SH-SY5Y (cell line): Measurements from ENCODE around the gene EGFR.

Source experiments
- GATA2 ChIP-seq: IDR thresholded peaks from 2 replicates; pipeline ENCODE4 v1.6.1; 2011; ENCODE audit warnings: mild to moderate bottlenecking, low read depth, low read length
- GATA3 ChIP-seq: IDR thresholded peaks from 2 replicates; pipeline ENCODE4 v1.6.1; 2011; ENCODE audit warnings: low read depth, mild to moderate bottlenecking, low read length, moderate library complexity

GRCh38 chr7:55080000-55080623, 61.3 kb downstream of the EGFR start:
- TF ChIP-seq GATA2 (no peak), GATA3 (no peak)
